SK-N-MC (cell line): ENCODE data around the gene FHIT.

ENCODE experiments used
- DNase-seq: peaks from one replicate; pipeline ENCODE4 v3.0.0-alpha.2; 2011; ENCODE audit warnings: low read depth, low spot score
- H3K27ac ChIP-seq: fragments of 200-600 bp; sonication (generic); 2 replicates; pipeline ENCODE4 v1.5.1; 2016; ENCODE audit warnings: mixed run types
- H3K36me3 ChIP-seq: fragments of 200-600 bp; sonication (generic); 2 replicates; pipeline ENCODE4 v1.6.1; 2017; ENCODE audit warnings: antibody characterized with exemption, low read length, mixed read lengths; ENCODE audit not compliant: insufficient read depth
- H3K4me3 ChIP-seq: fragments of 200-600 bp; sonication (generic); 2 replicates; pipeline ENCODE4 v1.5.1; 2016
- H3K9ac ChIP-seq: fragments of 200-600 bp; sonication (generic); 2 replicates; pipeline ENCODE4 v1.8.0; 2017; ENCODE audit warnings: mixed run types, mixed read lengths; ENCODE audit not compliant: insufficient read length
- H3K9me3 ChIP-seq: fragments of 200-600 bp; sonication (generic); 2 replicates; pipeline ENCODE4 v1.6.1; 2017; ENCODE audit warnings: low read depth, mild to moderate bottlenecking, antibody characterized with exemption, low read length, moderate library complexity, mixed read lengths
- EZH2 ChIP-seq: fragments of 200-600 bp; sonication (generic); IDR thresholded peaks from one replicate; pipeline ENCODE4 v1.6.1; 2017; ENCODE audit warnings: antibody characterized with exemption
- FOXP2 ChIP-seq: optimal IDR thresholded peaks from 2 replicates; pipeline ENCODE3; 2011; ENCODE audit warnings: mild to moderate bottlenecking, moderate library complexity; ENCODE audit not compliant: insufficient read depth; ENCODE audit errors: extremely low read length, control extremely low read depth
- POLR2AphosphoS5 ChIP-seq: IDR thresholded peaks from 2 replicates; pipeline ENCODE4 v1.6.1; 2012; ENCODE audit warnings: mild to moderate bottlenecking, low read depth, low read length, borderline replicate concordance

The FHIT gene

GRCh38 chr3:59994732-59995304, 1256.4 kb downstream of the FHIT start:
- DNase-seq = no peak
- Histone ChIP-seq H3K9ac (no peak overlapping the region), H3K9me3 (no peaks in the 10 kb centered on the region), H3K4me3 (no peak overlapping the region), H3K36me3 (no peaks in the 10 kb centered on the region), H3K27ac (no peak overlapping the region)
- TF ChIP-seq EZH2 (no peak), POLR2AphosphoS5 (no peak), FOXP2 (no peak)

GRCh38 chr3:59992578-59992977, 1258.7 kb downstream of the FHIT start:
- H3K36me3 ChIP-seq = no peaks in the 10 kb centered on the region
- H3K4me3 ChIP-seq = no peak overlapping the region
- H3K9me3 ChIP-seq = no peaks in the 10 kb centered on the region
- H3K27ac ChIP-seq = no peak overlapping the region
- no peak overlapping the region for H3K9ac ChIP-seq
- DNase-seq = no peak
- TF ChIP-seq POLR2AphosphoS5 = no peak

GRCh38 chr3:59990915-59991314, 1260.3 kb downstream of the FHIT start:
- no peak for TF ChIP-seq EZH2
- TF ChIP-seq POLR2AphosphoS5 = no peak
- TF ChIP-seq FOXP2 = no peak
- H3K9me3 ChIP-seq = no peaks in the 10 kb centered on the region
- no peak overlapping the region for H3K9ac ChIP-seq
- H3K27ac ChIP-seq = no peak overlapping the region
- H3K4me3 ChIP-seq = no peak overlapping the region
- no peaks in the 10 kb centered on the region for H3K36me3 ChIP-seq
- DNase-seq = no peak

GRCh38 chr3:59982510-59982909, 1268.7 kb downstream of the FHIT start:
- DNase-seq = no peak
- Histone ChIP-seq H3K36me3 (no peaks in the 10 kb centered on the region), H3K9me3 (no peaks in the 10 kb centered on the region), H3K27ac (no peak overlapping the region), H3K9ac (no peak overlapping the region), H3K4me3 (no peak overlapping the region)
- TF ChIP-seq FOXP2 = no peak
- no peak for TF ChIP-seq EZH2
- TF ChIP-seq POLR2AphosphoS5 = no peak

- Histone ChIP-seq H3K27ac (no peak overlapping the region), H3K9ac (no peak overlapping the region), H3K36me3 (no peaks in the 10 kb centered on the region), H3K9me3 (no peaks in the 10 kb centered on the region), H3K4me3 (no peak overlapping the region)
- TF ChIP-seq POLR2AphosphoS5 (no peak), EZH2 (no peak), FOXP2 (no peak)
- no peak for DNase-seq
These were observed 1269.9 kb downstream of the FHIT start for GRCh38 chr3:59981377-59981776.

GRCh38 chr3:59980576-59980975, 1270.7 kb downstream of the FHIT start:
- Histone ChIP-seq H3K36me3 (no peaks in the 10 kb centered on the region), H3K27ac (no peak overlapping the region), H3K9ac (no peak overlapping the region), H3K9me3 (no peaks in the 10 kb centered on the region), H3K4me3 (no peak overlapping the region)
- TF ChIP-seq POLR2AphosphoS5 = no peak
- TF ChIP-seq FOXP2 = no peak
- TF ChIP-seq EZH2 = no peak
- DNase-seq = no peak

- Histone ChIP-seq H3K27ac (no peak overlapping the region), H3K9me3 (no peaks in the 10 kb centered on the region)
These were observed 1271.7 kb downstream of the FHIT start for GRCh38 chr3:59979542-59979941.

GRCh38 chr3:59978979-59979378, 1272.3 kb downstream of the FHIT start:
- no peaks in the 10 kb centered on the region for H3K9me3 ChIP-seq
- no peak overlapping the region for H3K27ac ChIP-seq
- TF ChIP-seq POLR2AphosphoS5 (no peak), EZH2 (no peak), FOXP2 (no peak)
- H3K36me3 ChIP-seq = no peaks in the 10 kb centered on the region
- no peak overlapping the region for H3K9ac ChIP-seq
- DNase-seq = no peak
- H3K4me3 ChIP-seq = no peak overlapping the region

More at GRCh38 chr3:59979542-59979941, 1271.7 kb downstream of the FHIT start:
- Histone ChIP-seq H3K36me3 (no peaks in the 10 kb centered on the region), H3K4me3 (no peak overlapping the region), H3K9ac (no peak overlapping the region)
- no peak for DNase-seq
- TF ChIP-seq EZH2 = no peak

- no peak for DNase-seq
- Histone ChIP-seq H3K9me3 (no peaks in the 10 kb centered on the region), H3K27ac (no peak overlapping the region), H3K4me3 (no peak overlapping the region), H3K9ac (no peak overlapping the region), H3K36me3 (no peaks in the 10 kb centered on the region)
- TF ChIP-seq FOXP2 = no peak
- no peak for TF ChIP-seq POLR2AphosphoS5
- TF ChIP-seq EZH2 = no peak
These were observed 1280.5 kb downstream of the FHIT start for GRCh38 chr3:59970796-59971195.

- no peaks in the 10 kb centered on the region for H3K9me3 ChIP-seq
- H3K4me3 ChIP-seq = no peak overlapping the region
- no peak overlapping the region for H3K27ac ChIP-seq
- TF ChIP-seq POLR2AphosphoS5 = no peak
- DNase-seq = no peak
- H3K9ac ChIP-seq = no peak overlapping the region
- H3K36me3 ChIP-seq = no peaks in the 10 kb centered on the region
These were observed 1280.9 kb downstream of the FHIT start for GRCh38 chr3:59970376-59970775.
